HG02588 (cell line): ENCODE measurements around the gene RNF115.

Experiments
- ATAC-seq: cut with Tn5 transposase; IDR thresholded peaks from one replicate; pipeline ENCODE4 v1.9.1; 2021; ENCODE audit warnings: mild to moderate bottlenecking, moderate library complexity; ENCODE audit not compliant: unreplicated experiment

The RNF115 gene

GRCh38 chr1:145707183-145707867, 116.6 kb downstream of the RNF115 start, which contains the start of gene PDZK1:
Gene PDZK1 (minus strand): TSS chr1:145707368. CDS start chr1:145688021, 19,347 bp downstream.
- no peak for ATAC-seq

DNA sequence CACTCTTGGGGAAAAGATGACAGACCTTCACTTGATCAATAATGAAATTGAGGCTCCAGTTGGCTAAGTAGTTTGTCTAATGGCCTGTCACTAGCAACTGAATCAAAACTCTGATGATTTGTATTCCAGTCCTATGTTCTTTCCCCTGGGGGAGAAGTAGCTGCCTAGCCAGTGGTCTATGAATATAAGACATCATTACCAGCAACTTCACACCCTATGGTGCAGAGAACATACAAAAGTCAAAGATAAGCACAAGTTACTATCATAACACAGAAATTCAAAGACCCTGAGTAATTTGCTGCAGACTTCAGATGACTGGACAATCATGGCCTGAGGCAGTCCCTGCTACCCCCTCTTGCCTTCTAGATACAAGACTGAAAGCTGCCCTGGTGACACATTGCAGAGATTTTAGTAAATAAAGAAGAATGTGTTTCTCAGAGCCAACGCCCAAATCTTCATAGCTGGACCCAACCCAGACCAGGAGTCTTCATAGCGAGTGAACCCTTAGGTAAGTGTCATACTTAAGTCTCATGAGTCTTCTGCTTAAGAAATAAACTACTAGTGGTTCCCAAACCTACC, 117.7 kb downstream of the RNF115 start:
- no peak for ATAC-seq

DNA sequence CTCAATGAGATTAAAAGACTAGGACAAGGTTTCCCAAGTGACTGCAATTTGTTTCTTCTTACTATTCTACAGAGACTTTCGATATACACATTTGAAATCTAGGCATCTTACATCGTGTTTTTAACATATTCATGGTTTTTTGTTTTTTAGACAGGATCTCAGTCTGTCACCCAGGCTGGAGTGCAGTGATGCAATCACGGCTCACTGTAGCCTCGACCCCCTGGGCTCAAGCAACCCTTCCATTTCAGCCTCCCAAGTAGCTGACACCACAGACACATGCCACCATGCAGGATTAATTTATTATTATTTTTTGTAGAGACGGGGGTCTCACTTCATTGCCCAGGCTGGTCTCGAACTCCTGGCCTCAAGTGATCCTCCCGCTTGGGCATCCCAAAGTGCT, 118.3 kb downstream of the RNF115 start:
- ATAC-seq: no peak

GRCh38 chr1:145702826-145703225, 121.1 kb downstream of the RNF115 start:
- ATAC-seq: no peak

DNA sequence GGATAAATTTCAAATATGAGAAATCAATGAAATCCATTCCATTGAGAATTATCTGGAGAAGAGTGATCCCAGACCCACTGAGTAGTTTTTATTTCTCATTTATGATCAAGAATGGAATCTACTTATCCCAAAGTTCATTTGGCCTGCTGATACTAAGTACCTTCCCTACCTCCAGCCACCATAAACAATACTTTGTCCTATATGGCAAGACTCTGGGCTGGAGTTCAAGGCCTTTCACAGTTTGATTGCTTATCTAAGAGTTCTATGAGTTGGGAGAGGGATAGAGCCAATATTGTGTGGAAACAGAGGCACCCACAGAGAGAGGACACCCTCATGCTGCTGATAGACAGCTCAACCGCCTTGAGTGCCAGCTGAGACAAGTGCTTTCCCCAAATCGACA, 121.8 kb downstream of the RNF115 start:
- no peak for ATAC-seq

GRCh38 chr1:145701306-145701862, 122.5 kb downstream of the RNF115 start:
- no peak for ATAC-seq

DNA sequence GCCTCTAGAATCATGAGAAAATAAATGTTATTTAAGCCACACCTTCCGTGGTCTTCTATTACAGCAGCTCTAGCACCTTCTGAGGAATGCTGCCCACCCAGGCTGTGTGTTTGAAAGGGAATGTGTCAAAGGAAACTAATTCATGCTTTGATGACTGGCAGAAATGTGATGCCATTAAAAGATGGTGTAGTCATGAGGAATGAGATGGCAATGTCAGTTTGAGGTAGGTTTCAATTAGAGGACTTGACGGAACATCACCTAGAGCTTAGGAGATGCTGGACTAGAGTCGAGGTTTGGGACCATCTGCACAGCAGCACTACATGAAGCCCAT, 127.3 kb downstream of the RNF115 start:
- ATAC-seq: no peak

DNA sequence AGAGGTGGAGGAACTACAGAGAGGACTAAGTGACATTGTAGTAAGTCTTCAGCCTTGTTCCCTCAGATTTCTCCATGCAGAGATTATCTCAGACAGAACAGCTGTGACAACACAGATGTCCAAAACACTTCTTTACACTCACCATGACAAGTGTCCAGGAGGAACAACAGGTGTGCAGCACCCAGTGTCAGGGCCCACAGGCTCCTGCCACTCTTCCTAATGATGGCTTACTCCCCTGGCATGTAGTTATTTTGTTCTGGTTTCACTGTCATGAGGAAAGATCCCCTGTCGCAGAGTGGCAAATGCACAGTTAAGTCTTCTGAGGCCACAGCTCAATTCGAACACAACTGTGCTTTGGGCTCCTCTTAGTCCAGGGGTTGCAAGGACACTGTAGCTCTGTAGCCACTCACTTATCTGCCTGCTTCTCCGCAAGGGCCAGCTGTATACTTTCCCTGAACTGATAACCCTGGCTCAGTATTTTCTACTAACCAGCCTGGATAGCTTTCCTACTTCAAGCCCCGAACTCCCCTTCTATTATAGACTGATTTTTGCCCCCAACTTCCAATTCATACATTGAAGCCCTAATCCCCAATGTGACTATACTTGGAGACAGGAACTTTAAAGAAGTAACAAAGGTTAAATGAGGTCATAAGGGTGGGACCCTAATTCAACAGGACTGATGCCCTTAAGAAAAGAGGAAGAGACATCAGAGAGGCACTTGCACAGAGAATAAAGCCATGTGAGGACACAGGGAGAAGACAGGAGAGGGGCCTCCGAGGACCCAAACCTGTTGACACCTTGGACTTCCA, 127.9 kb downstream of the RNF115 start:
- ATAC-seq: no peak

- no peak for ATAC-seq
Observed at GRCh38 chr1:145692785-145693443, 131.0 kb downstream of the RNF115 start.

- ATAC-seq: no peak
Observed at GRCh38 chr1:145690587-145691558, 133.0 kb downstream of the RNF115 start.

DNA sequence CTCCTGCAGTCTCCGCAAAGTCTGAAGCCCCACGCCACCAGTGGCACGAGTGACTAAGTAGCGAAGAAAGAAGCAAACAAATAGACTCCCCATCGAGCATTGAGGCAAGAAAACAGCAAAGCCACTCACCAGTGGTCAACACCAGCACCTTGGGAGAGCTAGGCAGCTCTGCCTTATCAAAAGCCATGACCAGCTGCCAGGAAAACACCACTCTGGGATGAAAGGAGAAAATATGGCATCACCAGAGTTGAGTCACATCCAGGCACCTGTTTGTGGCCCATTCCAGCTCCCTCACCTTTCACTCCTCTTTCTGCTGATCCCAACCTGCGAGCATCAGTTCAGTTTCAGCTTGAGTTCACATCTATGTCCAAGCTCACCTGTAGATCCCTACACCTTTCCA, 134.0 kb downstream of the RNF115 start:
- no peak for ATAC-seq

DNA sequence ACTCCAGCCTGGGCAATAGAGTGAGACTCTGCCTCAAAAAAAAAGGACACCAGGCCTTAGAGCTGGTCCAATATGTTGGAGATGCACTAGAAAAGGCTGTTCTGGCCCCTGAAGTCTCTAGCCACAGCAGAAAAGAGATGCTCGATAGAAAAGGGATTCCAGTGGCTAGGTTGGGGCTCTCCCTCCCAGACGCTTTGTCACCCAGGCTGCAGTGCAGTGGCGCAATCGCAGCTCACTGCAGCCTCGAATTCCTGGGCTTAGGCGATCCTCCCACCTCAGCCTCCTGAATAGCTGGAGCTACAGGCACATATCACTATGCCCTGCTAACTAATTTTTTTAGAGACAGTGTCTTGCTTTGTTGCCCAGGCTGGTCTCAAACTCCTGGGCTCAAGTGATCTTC, 135.0 kb downstream of the RNF115 start:
- no peak for ATAC-seq
